ENCODE measurements around the gene ATXN2.
"Not testable (repeated sequence)": the region's sequence is repeated elsewhere in the genome, so short reads cannot be mapped to it uniquely, and the experiment has no call there.

DNA sequence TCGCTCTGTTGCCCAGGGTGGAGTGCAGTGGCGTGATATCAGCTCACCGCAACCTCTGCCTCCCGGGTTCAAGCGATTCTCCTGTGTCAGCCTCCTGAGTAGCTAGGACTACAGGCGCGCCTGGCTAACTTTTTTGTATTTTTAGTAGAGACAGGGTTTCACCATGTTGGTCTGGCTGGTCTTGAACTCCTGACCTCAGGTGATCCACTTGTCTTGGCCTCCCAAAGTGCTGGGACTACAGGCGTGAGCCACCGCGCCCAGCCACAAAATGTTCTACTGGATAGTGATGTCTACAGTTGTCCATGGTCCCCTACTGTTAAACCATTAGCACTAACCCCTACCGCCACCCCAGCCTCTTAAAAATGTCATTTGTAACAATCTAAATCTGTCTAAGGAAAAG lies 139.0 kb downstream of the ATXN2 start:
- not testable (repeated sequence) for TF ChIP-seq ARNTL (CRISPR knock-in tag; IDR thresholded peaks at IDR 0.05; ENCODE audit: borderline replicate concordance, low read depth); ZFP3 (CRISPR knock-in tag; IDR thresholded peaks at IDR 0.05); ZNF8 (CRISPR knock-in tag; IDR thresholded peaks at IDR 0.05); ZC3H10 (CRISPR knock-in tag; IDR thresholded peaks at IDR 0.05); ZNF70 (CRISPR knock-in tag; IDR thresholded peaks at IDR 0.05); BACH2 (CRISPR knock-in tag; IDR thresholded peaks at IDR 0.05; ENCODE audit: borderline replicate concordance)
- TF ChIP-seq, protein P1, sequence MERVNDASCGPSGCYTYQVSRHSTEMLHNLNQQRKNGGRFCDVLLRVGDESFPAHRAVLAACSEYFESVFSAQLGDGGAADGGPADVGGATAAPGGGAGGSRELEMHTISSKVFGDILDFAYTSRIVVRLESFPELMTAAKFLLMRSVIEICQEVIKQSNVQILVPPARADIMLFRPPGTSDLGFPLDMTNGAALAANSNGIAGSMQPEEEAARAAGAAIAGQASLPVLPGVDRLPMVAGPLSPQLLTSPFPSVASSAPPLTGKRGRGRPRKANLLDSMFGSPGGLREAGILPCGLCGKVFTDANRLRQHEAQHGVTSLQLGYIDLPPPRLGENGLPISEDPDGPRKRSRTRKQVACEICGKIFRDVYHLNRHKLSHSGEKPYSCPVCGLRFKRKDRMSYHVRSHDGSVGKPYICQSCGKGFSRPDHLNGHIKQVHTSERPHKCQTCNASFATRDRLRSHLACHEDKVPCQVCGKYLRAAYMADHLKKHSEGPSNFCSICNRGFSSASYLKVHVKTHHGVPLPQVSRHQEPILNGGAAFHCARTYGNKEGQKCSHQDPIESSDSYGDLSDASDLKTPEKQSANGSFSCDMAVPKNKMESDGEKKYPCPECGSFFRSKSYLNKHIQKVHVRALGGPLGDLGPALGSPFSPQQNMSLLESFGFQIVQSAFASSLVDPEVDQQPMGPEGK (CRISPR knock-in tag; IDR thresholded peaks at IDR 0.05; ENCODE audit: borderline replicate concordance): not testable (repeated sequence)
- TF ChIP-seq, protein P2, sequence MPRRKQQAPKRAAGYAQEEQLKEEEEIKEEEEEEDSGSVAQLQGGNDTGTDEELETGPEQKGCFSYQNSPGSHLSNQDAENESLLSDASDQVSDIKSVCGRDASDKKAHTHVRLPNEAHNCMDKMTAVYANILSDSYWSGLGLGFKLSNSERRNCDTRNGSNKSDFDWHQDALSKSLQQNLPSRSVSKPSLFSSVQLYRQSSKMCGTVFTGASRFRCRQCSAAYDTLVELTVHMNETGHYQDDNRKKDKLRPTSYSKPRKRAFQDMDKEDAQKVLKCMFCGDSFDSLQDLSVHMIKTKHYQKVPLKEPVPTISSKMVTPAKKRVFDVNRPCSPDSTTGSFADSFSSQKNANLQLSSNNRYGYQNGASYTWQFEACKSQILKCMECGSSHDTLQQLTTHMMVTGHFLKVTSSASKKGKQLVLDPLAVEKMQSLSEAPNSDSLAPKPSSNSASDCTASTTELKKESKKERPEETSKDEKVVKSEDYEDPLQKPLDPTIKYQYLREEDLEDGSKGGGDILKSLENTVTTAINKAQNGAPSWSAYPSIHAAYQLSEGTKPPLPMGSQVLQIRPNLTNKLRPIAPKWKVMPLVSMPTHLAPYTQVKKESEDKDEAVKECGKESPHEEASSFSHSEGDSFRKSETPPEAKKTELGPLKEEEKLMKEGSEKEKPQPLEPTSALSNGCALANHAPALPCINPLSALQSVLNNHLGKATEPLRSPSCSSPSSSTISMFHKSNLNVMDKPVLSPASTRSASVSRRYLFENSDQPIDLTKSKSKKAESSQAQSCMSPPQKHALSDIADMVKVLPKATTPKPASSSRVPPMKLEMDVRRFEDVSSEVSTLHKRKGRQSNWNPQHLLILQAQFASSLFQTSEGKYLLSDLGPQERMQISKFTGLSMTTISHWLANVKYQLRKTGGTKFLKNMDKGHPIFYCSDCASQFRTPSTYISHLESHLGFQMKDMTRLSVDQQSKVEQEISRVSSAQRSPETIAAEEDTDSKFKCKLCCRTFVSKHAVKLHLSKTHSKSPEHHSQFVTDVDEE (CRISPR knock-in tag; IDR thresholded peaks at IDR 0.05): not testable (repeated sequence)
- TF ChIP-seq, protein P3, sequence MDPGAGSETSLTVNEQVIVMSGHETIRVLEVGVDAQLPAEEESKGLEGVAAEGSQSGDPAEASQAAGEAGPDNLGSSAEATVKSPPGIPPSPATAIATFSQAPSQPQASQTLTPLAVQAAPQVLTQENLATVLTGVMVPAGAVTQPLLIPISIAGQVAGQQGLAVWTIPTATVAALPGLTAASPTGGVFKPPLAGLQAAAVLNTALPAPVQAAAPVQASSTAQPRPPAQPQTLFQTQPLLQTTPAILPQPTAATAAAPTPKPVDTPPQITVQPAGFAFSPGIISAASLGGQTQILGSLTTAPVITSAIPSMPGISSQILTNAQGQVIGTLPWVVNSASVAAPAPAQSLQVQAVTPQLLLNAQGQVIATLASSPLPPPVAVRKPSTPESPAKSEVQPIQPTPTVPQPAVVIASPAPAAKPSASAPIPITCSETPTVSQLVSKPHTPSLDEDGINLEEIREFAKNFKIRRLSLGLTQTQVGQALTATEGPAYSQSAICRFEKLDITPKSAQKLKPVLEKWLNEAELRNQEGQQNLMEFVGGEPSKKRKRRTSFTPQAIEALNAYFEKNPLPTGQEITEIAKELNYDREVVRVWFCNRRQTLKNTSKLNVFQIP (CRISPR knock-in tag; IDR thresholded peaks at IDR 0.05; ENCODE audit: borderline replicate concordance, low read depth): not testable (repeated sequence)
- TF ChIP-seq, protein P4, sequence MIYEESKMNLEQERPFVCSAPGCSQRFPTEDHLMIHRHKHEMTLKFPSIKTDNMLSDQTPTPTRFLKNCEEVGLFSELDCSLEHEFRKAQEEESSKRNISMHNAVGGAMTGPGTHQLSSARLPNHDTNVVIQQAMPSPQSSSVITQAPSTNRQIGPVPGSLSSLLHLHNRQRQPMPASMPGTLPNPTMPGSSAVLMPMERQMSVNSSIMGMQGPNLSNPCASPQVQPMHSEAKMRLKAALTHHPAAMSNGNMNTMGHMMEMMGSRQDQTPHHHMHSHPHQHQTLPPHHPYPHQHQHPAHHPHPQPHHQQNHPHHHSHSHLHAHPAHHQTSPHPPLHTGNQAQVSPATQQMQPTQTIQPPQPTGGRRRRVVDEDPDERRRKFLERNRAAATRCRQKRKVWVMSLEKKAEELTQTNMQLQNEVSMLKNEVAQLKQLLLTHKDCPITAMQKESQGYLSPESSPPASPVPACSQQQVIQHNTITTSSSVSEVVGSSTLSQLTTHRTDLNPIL (CRISPR knock-in tag; IDR thresholded peaks at IDR 0.05; ENCODE audit: low read depth): not testable (repeated sequence)
